Measurements from ENCODE around the gene RHOD. TPM values are rescaled to one million over a fixed set of nuclear protein-coding genes. Genes with fewer than 3 reads are reported as not detected.

The RHOD gene
- total RNA-seq, 6 donors from 2014 or later, result 14.5 to 37.7 (median 18.1) TPM

DNA sequence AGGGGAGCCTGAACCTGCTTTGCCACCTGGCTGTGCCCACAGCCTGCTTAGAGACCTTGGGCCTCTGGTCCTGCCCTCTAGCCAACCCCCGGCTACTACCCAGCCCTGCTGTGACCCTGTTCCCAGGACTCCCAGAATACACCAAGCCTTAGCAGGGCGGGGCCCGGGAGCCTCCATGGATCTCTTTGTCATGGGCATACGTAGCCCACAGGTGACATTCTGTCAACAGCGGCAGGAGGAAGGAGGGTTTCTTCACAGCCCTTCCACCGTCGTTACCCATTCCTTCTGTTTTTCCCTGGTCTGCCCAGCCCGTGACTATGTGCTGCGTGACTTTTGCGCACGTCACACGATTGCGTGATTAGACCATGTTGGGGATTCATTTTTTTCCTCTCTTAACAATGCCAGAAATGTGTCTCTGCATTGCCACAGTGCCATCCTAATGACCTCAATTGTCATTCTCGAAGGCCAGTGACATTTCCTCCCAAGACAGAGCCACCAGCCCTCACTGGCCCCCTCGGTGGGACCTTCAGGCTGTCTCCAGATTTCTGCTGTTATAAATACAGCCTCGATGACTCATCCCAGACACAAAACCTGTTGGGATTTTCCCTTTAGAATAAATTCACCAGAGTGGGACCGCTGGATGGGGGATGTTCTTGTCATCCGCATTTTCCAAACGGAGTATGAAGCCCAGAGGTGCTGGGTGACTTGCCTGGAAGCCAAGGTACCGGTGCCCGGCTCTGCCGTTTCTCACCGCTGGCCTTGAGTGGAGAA is 24.7 kb upstream of the RHOD start:
- TF ChIP-seq POLR2A (IDR thresholded peaks at IDR 0.05) (no peak), POLR2AphosphoS5 (IDR thresholded peaks at IDR 0.05) (no peak), EP300 (IDR thresholded peaks at IDR 0.05) (no peak)
- TF ChIP-seq, protein P1, sequence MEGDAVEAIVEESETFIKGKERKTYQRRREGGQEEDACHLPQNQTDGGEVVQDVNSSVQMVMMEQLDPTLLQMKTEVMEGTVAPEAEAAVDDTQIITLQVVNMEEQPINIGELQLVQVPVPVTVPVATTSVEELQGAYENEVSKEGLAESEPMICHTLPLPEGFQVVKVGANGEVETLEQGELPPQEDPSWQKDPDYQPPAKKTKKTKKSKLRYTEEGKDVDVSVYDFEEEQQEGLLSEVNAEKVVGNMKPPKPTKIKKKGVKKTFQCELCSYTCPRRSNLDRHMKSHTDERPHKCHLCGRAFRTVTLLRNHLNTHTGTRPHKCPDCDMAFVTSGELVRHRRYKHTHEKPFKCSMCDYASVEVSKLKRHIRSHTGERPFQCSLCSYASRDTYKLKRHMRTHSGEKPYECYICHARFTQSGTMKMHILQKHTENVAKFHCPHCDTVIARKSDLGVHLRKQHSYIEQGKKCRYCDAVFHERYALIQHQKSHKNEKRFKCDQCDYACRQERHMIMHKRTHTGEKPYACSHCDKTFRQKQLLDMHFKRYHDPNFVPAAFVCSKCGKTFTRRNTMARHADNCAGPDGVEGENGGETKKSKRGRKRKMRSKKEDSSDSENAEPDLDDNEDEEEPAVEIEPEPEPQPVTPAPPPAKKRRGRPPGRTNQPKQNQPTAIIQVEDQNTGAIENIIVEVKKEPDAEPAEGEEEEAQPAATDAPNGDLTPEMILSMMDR (IDR thresholded peaks at IDR 0.05), result no peak
- Histone ChIP-seq H3K4me1 (no peaks in the 10 kb centered on the region), H3K27ac (no peak overlapping the region), H3K9me3 (no peaks in the 10 kb centered on the region), H3K4me3 (no peak overlapping the region), H3K36me3 (no peaks in the 10 kb centered on the region), H3K27me3 (no peaks in the 10 kb centered on the region)
- no peak for ATAC-seq (ENCODE audit: low FRiP score in 2 of 2)
- no peak for DNase-seq
- 78 to 84% methylated on average over 23 of the region's 23 CpGs for WGBS, 2 donors

DNA sequence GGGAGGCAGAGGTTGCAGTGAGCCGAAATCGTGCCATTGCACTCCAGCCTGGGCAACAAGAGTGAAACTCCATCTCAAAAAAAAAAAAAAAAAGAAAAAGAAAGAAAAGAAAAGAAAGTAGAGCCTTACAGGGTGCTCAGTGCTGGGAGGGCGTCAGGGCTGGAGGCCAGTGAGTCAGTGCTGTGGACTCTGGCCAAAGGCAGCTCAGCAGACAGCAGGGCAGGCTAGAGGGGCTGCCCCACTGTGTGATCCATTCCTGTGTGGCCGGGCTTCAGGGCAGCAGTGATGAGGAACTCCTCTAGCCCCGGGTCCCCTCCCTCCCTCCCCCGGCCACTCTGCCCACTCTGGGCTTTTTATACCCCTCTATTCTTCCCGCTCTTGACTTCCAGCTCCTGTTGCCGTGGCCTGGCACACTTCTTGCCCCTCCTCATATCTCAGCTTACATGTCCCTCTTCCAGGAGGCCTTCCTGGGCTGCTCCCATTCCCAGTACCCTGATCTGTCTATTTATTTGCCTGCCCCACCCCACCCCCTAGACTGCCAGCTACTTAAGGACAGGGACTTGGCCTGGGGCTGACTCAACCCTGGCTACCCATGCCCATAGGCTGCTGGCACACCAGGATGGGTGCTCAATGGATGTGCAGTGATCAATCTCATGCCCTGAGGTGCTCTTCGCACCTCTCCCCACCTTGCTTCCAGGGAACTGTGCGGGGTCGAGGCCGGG is 23.7 kb upstream of the RHOD start:
- no peak overlapping the region for H3K27ac ChIP-seq
- TF ChIP-seq, protein P1 (IDR thresholded peaks at IDR 0.05), result no peak
- TF ChIP-seq EP300 (IDR thresholded peaks at IDR 0.05) (no peak), POLR2AphosphoS5 (IDR thresholded peaks at IDR 0.05) (no peak), POLR2A (IDR thresholded peaks at IDR 0.05) (no peak)
- no peaks in the 10 kb centered on the region for H3K36me3 ChIP-seq
- H3K4me1 ChIP-seq, result no peaks in the 10 kb centered on the region
- DNase-seq (no peak), ATAC-seq (ENCODE audit: low FRiP score in 2 of 2) (peak; percentile 59 to 92)
- H3K27me3 ChIP-seq, result no peaks in the 10 kb centered on the region
- 78 to 79% methylated on average over 12 of the region's 12 CpGs for WGBS, 2 donors
- no peaks in the 10 kb centered on the region for H3K9me3 ChIP-seq
- no peak overlapping the region for H3K4me3 ChIP-seq

DNA sequence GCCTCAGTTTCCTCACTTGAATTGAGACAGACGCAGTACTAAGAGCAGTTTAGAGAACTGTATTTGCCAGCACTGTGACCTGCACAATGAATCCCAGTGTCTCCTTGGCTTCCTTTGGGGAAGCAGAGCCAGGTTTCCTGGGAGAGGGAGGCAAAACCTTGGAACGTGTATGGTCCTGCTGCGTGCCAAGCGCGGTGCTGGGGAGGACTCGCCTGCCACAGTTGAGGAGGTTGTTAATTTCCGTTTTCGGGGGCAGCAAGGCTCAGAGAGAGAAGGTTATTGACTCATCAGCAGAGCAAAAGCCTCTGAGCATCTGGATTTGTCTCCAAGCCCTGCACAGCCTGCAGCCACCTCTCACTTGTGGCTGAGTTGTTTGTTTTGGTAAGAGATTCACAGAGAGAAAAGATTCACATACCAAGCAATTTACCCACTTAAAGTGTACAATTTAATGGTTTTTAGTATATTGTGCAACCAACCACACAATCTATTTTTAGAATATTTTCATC is 22.9 kb upstream of the RHOD start:
- no peaks in the 10 kb centered on the region for H3K27me3 ChIP-seq
- H3K27ac ChIP-seq, result no peak overlapping the region
- H3K4me3 ChIP-seq, result no peak overlapping the region
- no peaks in the 10 kb centered on the region for H3K9me3 ChIP-seq
- H3K36me3 ChIP-seq, result no peaks in the 10 kb centered on the region
- DNase-seq (no peak), ATAC-seq (ENCODE audit: low FRiP score in 2 of 2) (peak; percentile 4 to 53)
- no peaks in the 10 kb centered on the region for H3K4me1 ChIP-seq
- TF ChIP-seq POLR2AphosphoS5 (IDR thresholded peaks at IDR 0.05), result no peak
- TF ChIP-seq POLR2A (IDR thresholded peaks at IDR 0.05), result no peak
- TF ChIP-seq EP300 (IDR thresholded peaks at IDR 0.05), result no peak
- TF ChIP-seq, protein P1 (IDR thresholded peaks at IDR 0.05), result no peak
- 69 to 87% methylated on average over 7 to 8 of the region's 8 CpGs for WGBS, 2 donors

DNA sequence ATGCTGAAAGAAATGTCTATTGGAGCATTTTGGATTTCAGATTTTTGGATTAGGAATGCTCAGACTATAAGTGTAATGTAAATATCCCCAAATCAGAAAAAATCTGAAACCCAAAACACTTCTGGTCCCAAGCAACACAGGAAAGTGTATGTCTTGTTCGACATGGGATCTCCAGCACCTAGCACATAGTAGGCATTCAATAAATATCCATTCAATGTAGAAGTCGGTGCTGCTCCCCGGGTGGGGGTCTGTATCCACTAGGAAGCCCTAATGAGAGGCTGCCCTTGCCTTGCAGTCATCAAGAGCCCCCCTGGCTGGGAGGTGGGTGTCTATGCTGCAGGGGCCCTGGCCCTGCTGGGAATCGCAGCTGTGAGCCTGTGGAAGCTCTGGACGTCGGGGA is 22.3 kb upstream of the RHOD start:
- Histone ChIP-seq H3K4me1 (no peaks in the 10 kb centered on the region), H3K36me3 (no peaks in the 10 kb centered on the region), H3K9me3 (no peaks in the 10 kb centered on the region), H3K27me3 (no peaks in the 10 kb centered on the region), H3K27ac (no peak overlapping the region), H3K4me3 (no peak overlapping the region)
- WGBS, 2 donors, result 70 to 77% methylated on average over 5 to 6 of the region's 6 CpGs
- ATAC-seq (ENCODE audit: low FRiP score in 2 of 2) (no peak), DNase-seq (no peak)
- no peak for TF ChIP-seq POLR2AphosphoS5 (IDR thresholded peaks at IDR 0.05)
- TF ChIP-seq, protein P1 (IDR thresholded peaks at IDR 0.05), result no peak
- TF ChIP-seq POLR2A (IDR thresholded peaks at IDR 0.05), result no peak
- TF ChIP-seq EP300 (IDR thresholded peaks at IDR 0.05), result no peak
